ENCODE measurements around the gene PGBD5.

Gene PGBD5

GRCh38 chr1:230309646-230310177, 116.4 kb downstream of the PGBD5 start:
- DNase-seq (ENCODE audit: low spot score in 2 of 2) (no peak), ATAC-seq (no peak)
- Mint-ChIP-seq H3K4me1 (peaks cover 13% of the 10 kb centered on the region), H3K4me3 (no peak overlapping the region), H3K36me3 (no peaks in the 10 kb centered on the region), H3K27ac (no peak overlapping the region), H3K9me3 (no peaks in the 10 kb centered on the region)

GRCh38 chr1:230308821-230309220, 117.3 kb downstream of the PGBD5 start:
- H3K36me3 Mint-ChIP-seq, result no peaks in the 10 kb centered on the region
- no peaks in the 10 kb centered on the region for H3K9me3 Mint-ChIP-seq
- ATAC-seq, result no peak
- H3K4me1 Mint-ChIP-seq, result peaks cover 18% of the 10 kb centered on the region
- no peak overlapping the region for H3K4me3 Mint-ChIP-seq
- H3K27ac Mint-ChIP-seq, result no peak overlapping the region
- DNase-seq (ENCODE audit: low spot score in 2 of 2), result no peak

- DNase-seq (ENCODE audit: low spot score in 2 of 2), result no peak
- no peak for ATAC-seq
- Mint-ChIP-seq H3K36me3 (no peaks in the 10 kb centered on the region), H3K9me3 (no peaks in the 10 kb centered on the region), H3K27ac (no peak overlapping the region), H3K4me3 (no peak overlapping the region), H3K4me1 (peaks cover 26% of the 10 kb centered on the region)
Measured at GRCh38 chr1:230308039-230308438, 118.1 kb downstream of the PGBD5 start.

- no peak for ATAC-seq
- Mint-ChIP-seq H3K27ac (peak overlapping the region; percentile 9), H3K4me3 (no peak overlapping the region), H3K9me3 (no peaks in the 10 kb centered on the region), H3K4me1 (peaks cover 26% of the 10 kb centered on the region), H3K36me3 (no peaks in the 10 kb centered on the region)
- DNase-seq (ENCODE audit: low spot score in 2 of 2), result no peak
Measured at GRCh38 chr1:230307213-230307612, 118.9 kb downstream of the PGBD5 start.

GRCh38 chr1:230306169-230306568, 120.0 kb downstream of the PGBD5 start:
- DNase-seq (ENCODE audit: low spot score in 2 of 2) (peak in 1 of 2 donors; percentile 61), ATAC-seq (peak; percentile 92)
- H3K9me3 Mint-ChIP-seq, result no peaks in the 10 kb centered on the region
- H3K27ac Mint-ChIP-seq, result peak overlapping the region; percentile 56
- peaks cover 26% of the 10 kb centered on the region for H3K4me1 Mint-ChIP-seq
- H3K4me3 Mint-ChIP-seq, result no peak overlapping the region
- H3K36me3 Mint-ChIP-seq, result no peaks in the 10 kb centered on the region

DNA sequence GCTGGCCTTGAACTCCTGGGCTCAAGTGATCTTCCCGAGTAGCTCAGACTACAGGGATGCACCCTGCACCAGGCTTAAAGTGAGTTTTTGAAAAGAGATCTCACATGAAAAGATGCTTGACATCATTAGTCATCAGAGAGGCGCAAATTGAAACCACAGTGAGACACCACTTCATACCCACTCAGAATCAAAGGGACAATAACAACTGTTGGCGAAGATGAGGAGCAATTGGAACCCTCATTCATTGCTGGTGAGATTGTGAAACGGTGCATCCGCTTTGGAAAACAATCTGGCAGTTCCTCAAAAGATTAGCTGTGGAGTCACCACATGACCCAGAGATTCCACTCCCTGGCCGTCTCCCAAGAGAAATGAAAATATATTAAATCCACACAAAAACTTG, 122.3 kb downstream of the PGBD5 start:
- no peaks in the 10 kb centered on the region for H3K36me3 Mint-ChIP-seq
- DNase-seq (ENCODE audit: low spot score in 2 of 2) (no peak), ATAC-seq (peak; percentile 68)
- peaks cover 20% of the 10 kb centered on the region for H3K4me1 Mint-ChIP-seq
- H3K27ac Mint-ChIP-seq, result peak overlapping the region; percentile 2
- H3K4me3 Mint-ChIP-seq, result peak overlapping the region; percentile 2
- H3K9me3 Mint-ChIP-seq, result no peaks in the 10 kb centered on the region

GRCh38 chr1:230303069-230303468, 123.1 kb downstream of the PGBD5 start:
- Mint-ChIP-seq H3K9me3 (no peaks in the 10 kb centered on the region), H3K27ac (no peak overlapping the region), H3K4me3 (no peak overlapping the region), H3K36me3 (no peaks in the 10 kb centered on the region), H3K4me1 (peaks cover 20% of the 10 kb centered on the region)
- no peak for ATAC-seq
- DNase-seq (ENCODE audit: low spot score in 2 of 2), result no peak

GRCh38 chr1:230301822-230302221, 124.3 kb downstream of the PGBD5 start:
- ATAC-seq (no peak), DNase-seq (ENCODE audit: low spot score in 2 of 2) (no peak)
- no peak overlapping the region for H3K4me3 Mint-ChIP-seq
- H3K4me1 Mint-ChIP-seq, result peaks cover 13% of the 10 kb centered on the region
- H3K27ac Mint-ChIP-seq, result no peak overlapping the region
- H3K9me3 Mint-ChIP-seq, result no peaks in the 10 kb centered on the region
- no peaks in the 10 kb centered on the region for H3K36me3 Mint-ChIP-seq

- no peaks in the 10 kb centered on the region for H3K36me3 Mint-ChIP-seq
- peaks cover 13% of the 10 kb centered on the region for H3K4me1 Mint-ChIP-seq
- H3K4me3 Mint-ChIP-seq, result no peak overlapping the region
- no peak for DNase-seq (ENCODE audit: low spot score in 2 of 2)
- no peak for ATAC-seq
- H3K27ac Mint-ChIP-seq, result no peak overlapping the region
- H3K9me3 Mint-ChIP-seq, result no peaks in the 10 kb centered on the region
Measured at GRCh38 chr1:230301322-230301721, 124.8 kb downstream of the PGBD5 start.

DNA sequence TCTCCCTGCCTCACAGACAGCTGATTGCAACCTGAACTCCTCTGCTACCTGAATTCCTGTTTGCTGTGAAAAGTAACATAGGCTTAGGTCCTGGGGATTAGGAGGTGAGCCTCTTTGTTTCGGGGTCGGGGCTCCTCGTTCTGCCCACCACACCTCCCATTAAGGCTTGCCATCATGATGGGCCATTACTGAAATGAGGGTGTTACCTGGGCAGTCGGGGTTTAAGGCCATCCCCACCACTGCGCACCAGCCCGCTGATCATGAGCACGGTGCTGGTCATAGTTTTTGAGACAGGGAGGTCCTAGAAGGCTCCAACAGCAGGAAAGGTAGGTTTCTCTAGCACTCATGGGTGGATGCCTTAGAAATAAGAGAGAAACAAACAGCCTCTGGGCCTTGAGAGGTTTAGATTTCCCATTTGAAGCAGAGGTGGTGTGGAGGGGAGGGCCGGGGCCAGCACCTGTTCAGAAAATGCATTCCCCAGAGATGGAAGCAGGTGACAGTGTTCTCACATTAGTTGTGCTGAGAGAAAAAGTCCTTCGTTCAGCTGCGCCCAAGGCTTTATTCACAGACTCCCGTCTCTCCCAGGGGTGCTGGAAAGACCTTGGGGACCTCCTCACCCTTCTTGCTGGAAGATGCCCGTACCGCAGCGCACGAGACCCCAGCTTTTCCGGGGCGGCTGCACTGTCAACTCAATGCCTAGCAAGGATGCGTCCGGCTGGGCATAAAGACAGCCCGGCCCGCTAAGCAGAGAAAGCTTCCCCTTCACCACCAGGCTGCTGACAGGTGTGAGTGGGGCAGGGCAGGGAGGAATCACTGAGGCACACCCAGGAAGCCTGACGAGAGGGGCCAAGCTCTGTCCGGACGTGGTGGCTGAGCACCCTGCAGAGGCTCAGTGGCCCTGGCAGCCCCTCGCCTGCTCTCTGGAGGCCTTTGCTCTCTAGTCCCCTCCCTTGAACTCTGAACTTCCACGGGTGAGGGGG, 125.5 kb downstream of the PGBD5 start:
- Mint-ChIP-seq H3K36me3 (no peaks in the 10 kb centered on the region), H3K27ac (no peak overlapping the region), H3K9me3 (no peaks in the 10 kb centered on the region), H3K4me3 (no peak overlapping the region), H3K4me1 (peaks cover 13% of the 10 kb centered on the region)
- no peak for ATAC-seq
- no peak for DNase-seq (ENCODE audit: low spot score in 2 of 2)

DNA sequence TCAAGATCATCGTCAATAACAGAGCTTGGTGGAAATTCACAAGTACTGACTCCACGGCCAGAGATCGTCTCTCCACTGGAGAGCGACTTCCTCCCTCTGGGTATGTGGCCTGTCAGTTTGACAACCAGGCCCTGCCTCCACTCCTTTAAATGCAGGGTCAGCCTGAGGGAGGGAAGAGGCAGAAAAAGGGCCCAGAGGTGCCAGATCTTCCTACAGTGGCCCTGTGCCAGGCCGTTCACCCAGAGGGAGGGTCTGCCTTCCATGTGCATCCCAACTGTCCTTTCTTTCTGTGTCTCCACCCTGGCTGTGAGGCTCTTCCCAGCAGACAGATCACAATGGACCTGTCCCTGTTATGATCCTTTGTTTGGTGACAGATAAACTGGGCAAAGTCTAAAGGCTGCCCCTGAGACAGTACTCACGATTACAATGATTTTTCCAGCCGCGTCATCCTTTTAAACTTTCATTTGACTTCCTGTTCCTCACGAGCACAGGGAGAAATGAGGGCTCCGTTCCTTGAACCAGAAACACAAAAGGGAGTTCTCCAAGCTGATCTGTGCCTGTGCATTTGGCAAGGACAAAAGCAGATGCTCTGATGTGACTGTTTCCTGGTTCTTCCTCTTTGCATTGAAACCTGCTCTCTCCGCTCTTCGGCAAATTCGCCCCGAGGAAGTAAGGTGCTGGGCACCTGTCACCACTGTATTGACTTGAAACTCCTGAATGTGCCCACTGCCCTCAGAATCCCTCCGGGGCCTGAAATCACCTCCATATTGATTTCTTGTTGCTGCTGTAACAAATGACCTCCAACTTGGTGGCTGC, 126.7 kb downstream of the PGBD5 start:
- Mint-ChIP-seq H3K4me3 (no peak overlapping the region), H3K9me3 (no peaks in the 10 kb centered on the region), H3K36me3 (no peaks in the 10 kb centered on the region), H3K4me1 (peaks cover 13% of the 10 kb centered on the region), H3K27ac (no peak overlapping the region)
- ATAC-seq (no peak), DNase-seq (ENCODE audit: low spot score in 2 of 2) (no peak)

DNA sequence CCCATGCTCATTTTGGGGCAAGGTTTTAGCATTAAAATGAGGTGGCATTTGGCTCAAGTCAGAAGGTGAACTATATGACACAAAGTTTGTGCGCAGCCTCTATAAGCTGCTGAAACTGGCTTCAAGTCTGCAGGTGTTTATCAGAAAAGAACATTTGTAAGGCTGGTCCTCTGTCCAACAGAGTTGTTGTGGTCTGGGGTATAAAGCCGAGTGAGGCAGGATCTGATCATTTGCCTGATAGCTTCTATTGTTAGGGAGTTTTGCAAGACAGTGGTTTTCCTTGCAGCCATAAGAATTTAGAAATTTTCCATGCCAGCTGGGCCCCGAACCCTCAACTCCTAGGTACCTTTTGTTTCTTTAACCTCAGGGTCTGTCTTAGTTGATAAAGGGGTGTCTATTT, 130.8 kb downstream of the PGBD5 start:
- Mint-ChIP-seq H3K4me1 (peaks cover 11% of the 10 kb centered on the region), H3K27ac (no peak overlapping the region), H3K9me3 (no peaks in the 10 kb centered on the region), H3K4me3 (no peak overlapping the region), H3K36me3 (no peaks in the 10 kb centered on the region)
- DNase-seq (ENCODE audit: low spot score in 2 of 2) (no peak), ATAC-seq (no peak)

- Mint-ChIP-seq H3K36me3 (no peaks in the 10 kb centered on the region), H3K4me1 (peaks cover 11% of the 10 kb centered on the region), H3K27ac (no peak overlapping the region), H3K9me3 (no peaks in the 10 kb centered on the region), H3K4me3 (no peak overlapping the region)
- DNase-seq (ENCODE audit: low spot score in 2 of 2) (no peak), ATAC-seq (no peak)
Measured at GRCh38 chr1:230293390-230293700, 132.8 kb downstream of the PGBD5 start.

DNA sequence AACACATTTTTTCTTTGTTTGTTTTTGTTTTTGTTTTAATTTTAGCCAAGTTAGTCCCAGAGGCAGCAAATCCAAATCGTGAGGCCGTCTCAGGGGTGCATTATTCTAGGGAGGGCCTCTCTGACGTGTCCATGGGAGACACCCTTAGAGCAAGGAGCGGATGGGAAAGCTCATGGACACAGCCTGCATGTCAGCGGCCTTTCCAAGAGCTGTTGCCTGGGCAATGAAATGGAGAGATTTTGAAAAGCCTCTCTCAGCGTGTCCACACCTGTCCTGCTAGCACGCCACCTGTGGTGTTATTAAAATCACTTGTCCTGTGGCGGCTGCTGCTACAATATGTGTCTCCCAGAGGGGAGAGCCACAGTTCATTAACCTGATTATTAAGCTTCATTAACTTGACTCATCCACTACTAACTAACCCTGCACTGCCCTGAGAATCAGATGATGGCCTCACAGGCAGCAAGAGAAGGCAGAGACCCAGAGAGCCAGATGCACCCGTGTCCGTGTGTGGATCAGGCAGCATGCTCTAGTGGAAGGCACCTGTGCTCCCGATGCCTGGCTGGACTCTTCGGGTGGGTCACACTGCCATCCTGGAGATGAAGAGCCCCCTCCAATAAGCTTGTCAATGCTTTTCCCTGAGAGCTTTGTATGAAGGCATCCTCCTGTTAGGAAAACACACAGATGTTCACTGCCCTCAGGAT, 133.3 kb downstream of the PGBD5 start:
- Mint-ChIP-seq H3K27ac (no peak overlapping the region), H3K9me3 (no peaks in the 10 kb centered on the region), H3K36me3 (no peaks in the 10 kb centered on the region), H3K4me3 (no peak overlapping the region), H3K4me1 (peaks cover 11% of the 10 kb centered on the region)
- no peak for ATAC-seq
- no peak for DNase-seq (ENCODE audit: low spot score in 2 of 2)
